Activated T-cell treated with anti-CD3 and anti-CD28 coated beads, Interleukin-2, amount 50 U/mL, for 1 hour (primary cell): ENCODE results near the gene TP53INP2.
"Not testable (repeated sequence)": the region's sequence is repeated elsewhere in the genome, so short reads cannot be mapped to it uniquely, and the experiment has no call there.

ENCODE experiments used
- DNase-seq: peaks from one replicate; pipeline ENCODE4 v3.0.0-alpha.2; 2020

The TP53INP2 gene

GRCh38 chr20:34706302-34706875 lies 2.2 kb downstream of the TP53INP2 start:
- no peak for DNase-seq

GRCh38 chr20:34706912-34707784 lies 3.0 kb downstream of the TP53INP2 start:
- no peak for DNase-seq

DNA sequence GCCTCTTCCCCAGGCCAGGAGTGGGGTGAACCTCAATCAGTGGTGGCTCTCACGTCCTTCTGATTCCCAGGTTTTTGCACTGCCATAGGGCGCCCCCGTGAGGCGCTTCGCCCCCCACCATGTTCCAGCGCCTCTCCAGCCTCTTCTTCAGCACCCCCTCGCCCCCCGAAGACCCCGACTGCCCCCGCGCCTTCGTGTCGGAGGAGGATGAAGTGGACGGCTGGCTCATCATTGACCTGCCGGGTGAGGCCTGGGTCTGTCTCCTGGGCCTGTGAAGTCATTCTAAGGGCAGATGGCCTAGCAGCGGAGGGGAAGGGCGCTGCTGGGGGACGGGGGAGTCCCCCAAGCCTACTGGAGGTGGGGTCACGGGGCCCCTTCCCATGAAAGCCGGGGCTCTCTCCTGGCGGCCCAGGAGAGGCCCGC lies 4.5 kb downstream of the TP53INP2 start:
- peak; percentile 71 for DNase-seq

DNA sequence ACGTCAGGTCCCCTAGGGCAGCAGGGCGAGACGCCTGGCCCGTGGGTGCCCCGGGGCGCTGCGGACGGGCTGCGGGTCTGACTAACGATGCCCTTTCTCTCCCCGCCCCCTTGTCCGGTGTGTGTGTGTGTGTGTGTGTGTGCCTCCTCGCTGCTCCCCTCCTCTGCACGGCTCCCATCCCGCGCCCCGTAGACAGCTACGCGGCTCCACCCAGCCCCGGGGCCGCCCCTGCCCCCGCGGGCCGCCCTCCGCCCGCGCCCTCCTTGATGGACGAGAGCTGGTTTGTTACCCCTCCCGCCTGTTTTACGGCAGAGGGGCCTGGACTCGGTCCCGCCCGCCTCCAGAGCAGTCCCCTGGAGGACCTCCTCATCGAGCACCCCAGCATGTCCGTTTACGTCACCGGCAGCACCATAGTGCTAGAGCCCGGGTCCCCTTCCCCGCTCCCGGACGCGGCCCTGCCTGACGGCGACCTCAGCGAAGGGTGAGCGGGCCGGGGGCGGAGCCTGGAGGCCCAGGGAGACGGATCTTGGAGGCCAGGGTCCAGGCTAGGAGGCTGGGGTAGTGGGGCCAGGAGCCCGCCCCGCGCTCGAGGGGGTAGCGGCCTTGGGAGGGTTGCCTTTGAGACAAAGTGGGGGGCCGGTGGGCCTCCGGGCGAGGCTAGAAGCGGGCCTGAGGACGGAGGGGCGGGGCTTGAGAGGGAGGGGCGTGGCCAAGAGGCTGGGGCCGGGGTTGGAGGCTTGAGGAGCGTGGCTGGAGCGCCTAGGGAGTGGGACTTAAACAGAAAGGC lies 5.1 kb downstream of the TP53INP2 start:
- peak; percentile 84 for DNase-seq

DNA sequence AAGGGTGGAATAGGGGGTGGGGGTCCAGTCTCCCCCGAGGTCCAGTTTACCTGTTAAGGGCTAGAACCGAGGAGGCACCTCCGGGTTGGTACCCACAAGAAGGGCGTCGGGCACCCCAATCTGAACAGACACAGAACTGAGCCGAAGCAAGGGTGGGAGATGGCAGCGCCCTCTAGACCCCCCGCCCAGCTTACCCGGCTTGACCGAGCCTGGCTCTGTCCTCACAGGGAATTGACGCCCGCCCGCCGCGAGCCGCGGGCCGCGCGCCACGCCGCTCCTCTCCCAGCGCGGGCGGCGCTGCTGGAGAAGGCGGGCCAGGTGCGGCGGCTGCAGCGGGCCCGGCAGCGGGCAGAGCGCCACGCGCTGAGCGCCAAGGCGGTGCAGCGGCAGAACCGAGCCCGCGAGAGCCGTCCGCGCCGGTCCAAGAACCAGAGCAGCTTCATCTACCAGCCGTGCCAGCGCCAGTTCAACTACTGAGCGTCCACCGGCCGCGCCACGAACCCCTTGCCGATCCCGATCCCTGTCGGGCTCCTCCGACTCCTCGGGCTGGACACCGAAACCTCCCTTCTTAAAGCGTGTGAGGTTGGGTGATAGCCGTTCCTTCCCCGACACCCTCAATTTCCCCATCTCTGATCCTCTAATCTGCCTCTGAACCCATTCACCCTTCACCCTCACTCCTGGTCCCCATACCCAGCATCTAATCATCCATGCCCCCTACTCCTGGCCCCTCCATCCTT lies 5.9 kb downstream of the TP53INP2 start:
- no peak for DNase-seq

DNA sequence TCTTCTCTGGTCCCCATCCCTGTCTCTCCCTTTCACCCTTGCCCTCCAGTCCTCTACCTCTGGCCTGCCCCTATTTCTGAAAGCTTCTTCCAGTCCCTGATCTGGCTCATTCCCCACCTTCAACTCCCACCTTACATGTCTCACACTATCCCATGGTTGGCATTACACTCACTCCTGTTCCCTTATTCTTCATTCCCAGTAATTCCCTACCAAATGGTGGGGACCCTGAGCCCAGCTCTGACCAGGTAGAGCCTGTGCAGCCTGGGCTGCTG lies 6.4 kb downstream of the TP53INP2 start:
- no peak for DNase-seq

GRCh38 chr20:34710861-34711574 lies 6.9 kb downstream of the TP53INP2 start:
- DNase-seq, result peak; percentile 21

DNA sequence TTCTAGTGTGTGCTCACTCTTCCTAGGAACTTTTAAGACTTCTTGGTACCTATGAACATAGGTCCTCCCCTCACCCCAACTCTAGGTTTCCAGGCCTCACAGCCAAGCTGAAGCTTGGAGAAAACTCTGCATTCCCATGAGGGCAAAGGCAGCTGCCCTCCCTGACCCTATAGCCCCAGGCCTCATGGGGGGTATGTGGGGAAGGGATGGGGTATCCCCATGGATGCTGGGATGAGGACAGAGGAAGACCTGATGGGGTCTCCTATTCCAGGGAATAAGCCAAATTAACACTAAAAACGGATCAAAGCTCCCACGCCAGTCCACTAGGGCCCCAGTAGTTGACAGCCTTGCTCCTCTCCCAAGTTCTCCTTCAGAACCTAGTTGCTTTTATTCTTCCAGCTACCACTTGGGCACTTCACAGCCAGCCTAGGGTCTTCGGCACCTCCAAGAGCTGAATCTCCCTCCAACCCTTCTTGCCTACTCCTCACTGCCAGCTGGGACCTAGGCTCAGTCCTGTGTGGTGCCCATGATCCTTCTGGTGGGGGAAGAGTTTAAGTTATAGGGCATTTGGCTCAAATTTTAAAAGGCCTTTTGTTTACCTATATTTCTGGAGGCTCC lies 7.8 kb downstream of the TP53INP2 start:
- DNase-seq, result no peak

DNA sequence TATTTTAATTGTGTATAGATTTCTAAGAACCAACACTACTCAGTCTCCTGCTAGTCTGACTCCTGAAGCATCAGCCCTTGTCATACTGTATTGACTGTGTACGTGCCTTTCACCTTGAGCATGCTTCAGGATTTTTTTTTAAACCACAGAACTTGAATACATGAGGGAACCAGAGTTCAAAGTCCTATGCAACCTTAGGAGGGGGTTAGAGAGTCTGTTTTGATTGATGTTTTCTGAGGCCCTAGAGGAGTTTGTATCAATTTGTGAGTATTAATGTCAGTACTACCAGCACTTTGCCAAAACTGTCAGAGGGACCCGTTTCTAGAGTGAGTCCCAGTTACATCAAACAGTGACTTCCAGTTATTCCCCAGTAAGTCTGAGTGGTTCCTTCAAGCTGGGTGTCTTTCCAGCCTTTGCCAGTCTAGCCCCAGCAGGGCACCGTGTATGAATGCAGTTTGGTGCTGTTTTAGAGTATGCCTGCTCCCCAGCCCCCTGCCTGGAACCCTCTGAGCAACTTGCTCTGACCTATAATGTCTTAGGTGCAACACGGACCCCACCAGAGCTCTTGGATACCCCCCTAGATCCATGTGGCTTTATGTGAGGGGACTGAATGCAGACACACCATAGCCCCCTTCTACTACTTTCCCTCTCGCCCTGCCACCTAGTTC lies 8.5 kb downstream of the TP53INP2 start:
- no peak for DNase-seq

DNA sequence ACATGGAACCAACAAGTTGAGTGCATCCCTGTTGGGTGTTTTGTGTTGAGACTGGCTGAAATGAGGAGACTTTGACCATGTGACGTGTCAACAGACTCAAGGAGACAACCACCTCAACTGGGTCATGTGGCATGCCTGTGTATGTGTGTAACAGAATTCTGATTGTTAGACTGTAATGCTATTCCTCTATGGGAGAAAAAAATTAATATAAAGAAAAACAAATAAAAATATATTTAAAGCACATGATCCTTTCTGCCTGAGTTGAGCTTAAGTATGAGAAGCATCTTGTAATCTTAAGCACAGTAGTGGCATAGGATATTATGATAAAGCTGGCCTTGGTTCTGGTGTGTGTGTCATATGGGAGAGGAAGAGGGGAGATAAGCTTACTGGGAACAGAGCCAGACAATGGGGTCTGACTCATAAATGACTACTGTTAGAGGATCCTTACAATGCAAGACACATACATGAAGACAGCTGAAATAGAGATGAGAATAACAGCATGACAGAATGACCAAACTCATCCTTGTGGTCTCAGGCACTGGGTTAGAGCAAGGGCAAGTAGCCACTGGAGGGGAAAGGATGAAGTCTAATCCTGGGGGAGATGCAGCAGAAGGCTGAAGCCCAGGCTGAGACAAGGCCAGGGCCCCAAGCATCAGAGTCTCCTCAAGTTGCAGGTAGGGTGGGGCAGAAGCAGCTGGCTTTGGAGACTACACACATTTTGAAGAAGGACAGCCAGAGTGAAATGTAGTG lies 9.2 kb downstream of the TP53INP2 start:
- DNase-seq, result no peak

DNA sequence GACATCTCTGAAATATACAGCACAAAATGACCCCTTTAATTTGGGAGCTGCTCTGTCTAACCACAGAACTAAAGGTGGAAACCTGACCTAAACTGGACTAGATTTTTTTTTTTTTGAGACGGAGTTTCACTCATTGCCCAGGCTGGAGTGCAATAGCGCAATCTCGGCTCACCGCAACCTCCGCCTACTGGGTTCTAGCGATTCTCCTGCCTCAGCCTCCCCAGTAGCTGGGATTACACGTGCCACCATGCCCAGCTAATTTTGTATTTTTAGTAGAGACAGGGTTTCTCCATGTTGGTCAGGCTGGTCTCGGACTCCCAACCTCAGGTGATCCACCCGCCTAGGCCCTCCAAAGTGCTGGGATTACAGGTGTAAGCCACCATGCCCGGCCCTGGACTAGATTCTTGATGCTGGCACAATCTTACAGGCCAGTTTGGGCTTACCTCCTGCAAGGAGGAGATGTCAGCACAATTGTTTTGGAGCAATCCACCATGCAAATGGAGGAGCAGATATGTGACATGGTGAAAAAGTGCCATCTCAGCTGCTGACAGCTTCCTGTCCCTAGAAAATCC lies 9.9 kb downstream of the TP53INP2 start:
- DNase-seq, result not testable (repeated sequence)

GRCh38 chr20:34715384-34715783 lies 11.2 kb downstream of the TP53INP2 start:
- no peak for DNase-seq

- DNase-seq, result no peak
Measured at GRCh38 chr20:34716921-34717229, 12.7 kb downstream of the TP53INP2 start.

GRCh38 chr20:34717230-34718095 lies 13.3 kb downstream of the TP53INP2 start:
- DNase-seq, result no peak

- DNase-seq, result not testable (repeated sequence)
Measured at GRCh38 chr20:34719242-34720017, 15.3 kb downstream of the TP53INP2 start.

- DNase-seq, result no peak
Measured at GRCh38 chr20:34720266-34720665, 16.1 kb downstream of the TP53INP2 start.

DNA sequence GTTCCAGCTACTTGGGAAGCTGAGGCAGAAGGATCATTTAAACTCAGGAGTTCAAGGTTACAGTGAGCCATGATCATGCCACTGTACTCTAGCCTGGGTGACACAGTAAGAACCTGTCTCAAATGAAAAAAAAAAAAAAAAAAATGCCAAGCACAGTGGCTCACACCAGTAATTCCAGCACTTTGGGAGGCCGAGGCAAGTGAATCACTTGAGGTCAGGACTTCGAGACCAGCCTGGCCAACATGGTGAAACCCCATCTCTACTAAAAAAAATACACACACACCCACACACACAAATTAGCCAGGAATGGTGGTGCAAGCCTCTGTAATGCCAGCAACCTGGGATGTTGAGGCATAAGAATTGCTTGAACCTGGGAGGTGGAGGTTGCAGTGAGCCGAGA lies 18.4 kb downstream of the TP53INP2 start:
- not testable (repeated sequence) for DNase-seq

GRCh38 chr20:34724172-34724571 lies 20.0 kb downstream of the TP53INP2 start:
- DNase-seq, result no peak

GRCh38 chr20:34729416-34729815 lies 25.3 kb downstream of the TP53INP2 start:
- no peak for DNase-seq
